HepG2 (cell line): ENCODE measurements around the gene DLX3. TPM values are rescaled to one million over a fixed set of nuclear protein-coding genes. Genes with fewer than 3 reads are reported as not detected.

ENCODE experiments used
- AKAP8 ChIP-seq: sonication (generic); formaldehyde crosslinking; IDR thresholded peaks from 2 replicates; pipeline ENCODE4 v1.5.1; 2020; ENCODE audit warnings: mild to moderate bottlenecking, missing genetic modification reagents
- GABPB1 ChIP-seq: IDR thresholded peaks from 2 replicates; pipeline ENCODE4 v1.6.1; 2016; ENCODE audit warnings: mild to moderate bottlenecking, missing genetic modification reagents, moderate library complexity, missing compliant biosample characterization
- HNRNPUL1 ChIP-seq: fragments of 200-400 bp; formaldehyde crosslinking; IDR thresholded peaks from 2 replicates; pipeline ENCODE4 v1.6.1; 2017; ENCODE audit warnings: low read depth, mild to moderate bottlenecking, low read length, moderate library complexity
- HOXA3 ChIP-seq: sonication (generic); formaldehyde crosslinking; IDR thresholded peaks from 2 replicates; pipeline ENCODE4 v1.5.0; 2020; ENCODE audit warnings: missing genetic modification reagents
- NR2F6 ChIP-seq, 2 experiments: IDR thresholded peaks; 2 replicates each; pipeline ENCODE4 v1.6.1; 2016; ENCODE audit warnings: antibody characterized with exemption in 1 of 2, mild to moderate bottlenecking in 1 of 2
- PHF5A ChIP-seq: IDR thresholded peaks from one replicate; pipeline ENCODE4 v1.6.1; 2018; ENCODE audit warnings: low read depth, missing genetic modification reagents; ENCODE audit not compliant: unreplicated experiment
- PRMT3 ChIP-seq: sonication (generic); formaldehyde crosslinking; IDR thresholded peaks from 2 replicates; pipeline ENCODE4 v1.8.1; 2022; ENCODE audit warnings: low read depth, mild to moderate bottlenecking, moderate library complexity, missing genetic modification reagents, borderline replicate concordance
- SETDB1 ChIP-seq: sonication (generic); formaldehyde crosslinking; IDR thresholded peaks from 2 replicates; pipeline ENCODE4 v1.5.1; 2020; ENCODE audit warnings: missing genetic modification reagents, mild to moderate bottlenecking, borderline replicate concordance
- STAG1 ChIP-seq: sonication (generic); formaldehyde crosslinking; IDR thresholded peaks from 2 replicates; pipeline ENCODE4 v1.4.0; 2020; ENCODE audit warnings: missing genetic modification reagents
- ZNF124 ChIP-seq: sonication (generic); formaldehyde crosslinking; IDR thresholded peaks from 2 replicates; pipeline ENCODE4 v1.4.0; 2020; ENCODE audit warnings: missing genetic modification reagents
- ZNF609 ChIP-seq: sonication (generic); formaldehyde crosslinking; IDR thresholded peaks from 2 replicates; pipeline ENCODE4 v1.4.0; 2020; ENCODE audit warnings: mild to moderate bottlenecking, missing genetic modification reagents, borderline replicate concordance
- ZNF784 ChIP-seq: sonication (generic); formaldehyde crosslinking; IDR thresholded peaks from 2 replicates; pipeline ENCODE4 v1.5.1; 2020; ENCODE audit warnings: missing genetic modification reagents, mild to moderate bottlenecking, borderline replicate concordance
- ZNF891 ChIP-seq: sonication (generic); formaldehyde crosslinking; IDR thresholded peaks from 2 replicates; pipeline ENCODE4 v1.5.0; 2020; ENCODE audit warnings: mild to moderate bottlenecking, missing genetic modification reagents
- ZSCAN21 ChIP-seq: sonication (generic); formaldehyde crosslinking; IDR thresholded peaks from 2 replicates; pipeline ENCODE4 v1.8.0; 2022; ENCODE audit warnings: mild to moderate bottlenecking, missing genetic modification reagents, moderate library complexity, borderline replicate concordance
- polyA plus RNA-seq, 8 experiments: library from polyadenylated mRNA; depleted of rRNA in 3 of 8; stranded (reverse) in 7 of 8; unstranded in 1 of 8; fragments of >200 nt; fragmentation: Illumina TruSeq in 4 of 8; extraction: Trizol in 4 of 8; gene quantifications; 2 replicates each; pipeline versions ENCODE4 v1.2.1 to v1.2.3, GENCODE V29; 2011 to 2016; ENCODE audit warnings: low read depth in 4 of 8, missing spikeins in 1 of 8, mixed read lengths in 1 of 8; ENCODE audit not compliant: insufficient read depth in 1 of 8
- total RNA-seq, 5 experiments: library from RNA; depleted of rRNA; stranded (reverse); fragments of >200 nt; fragmentation: Illumina TruSeq; extraction: Trizol; gene quantifications; 2 replicates each; pipeline ENCODE4 v1.2.3, GENCODE V29; 2016; ENCODE audit warnings: low read depth in 1 of 5
- TF ChIP-seq, protein P1 (sequence below): sonication (generic); formaldehyde crosslinking; IDR thresholded peaks from 2 replicates; pipeline ENCODE4 v1.9.0; 2021; ENCODE audit warnings: mild to moderate bottlenecking, missing genetic modification reagents
- TF ChIP-seq, protein P2 (sequence below): sonication (generic); formaldehyde crosslinking; IDR thresholded peaks from 2 replicates; pipeline ENCODE4 v1.4.0; 2020; ENCODE audit warnings: missing genetic modification reagents, borderline replicate concordance

DLX3 gene
- total and polyA plus RNA-seq, 2 of the 13 experiments (the other 11 are each of a cell fraction or from before 2014, with no cell fraction given) = 0.03 TPM; not detected in 1

- TF ChIP-seq ZNF609 (CRISPR knock-in tag) = no peak
- TF ChIP-seq ZSCAN21 (CRISPR knock-in tag) = no peak
- TF ChIP-seq HOXA3 (CRISPR knock-in tag) = no peak
- TF ChIP-seq, protein P1, sequence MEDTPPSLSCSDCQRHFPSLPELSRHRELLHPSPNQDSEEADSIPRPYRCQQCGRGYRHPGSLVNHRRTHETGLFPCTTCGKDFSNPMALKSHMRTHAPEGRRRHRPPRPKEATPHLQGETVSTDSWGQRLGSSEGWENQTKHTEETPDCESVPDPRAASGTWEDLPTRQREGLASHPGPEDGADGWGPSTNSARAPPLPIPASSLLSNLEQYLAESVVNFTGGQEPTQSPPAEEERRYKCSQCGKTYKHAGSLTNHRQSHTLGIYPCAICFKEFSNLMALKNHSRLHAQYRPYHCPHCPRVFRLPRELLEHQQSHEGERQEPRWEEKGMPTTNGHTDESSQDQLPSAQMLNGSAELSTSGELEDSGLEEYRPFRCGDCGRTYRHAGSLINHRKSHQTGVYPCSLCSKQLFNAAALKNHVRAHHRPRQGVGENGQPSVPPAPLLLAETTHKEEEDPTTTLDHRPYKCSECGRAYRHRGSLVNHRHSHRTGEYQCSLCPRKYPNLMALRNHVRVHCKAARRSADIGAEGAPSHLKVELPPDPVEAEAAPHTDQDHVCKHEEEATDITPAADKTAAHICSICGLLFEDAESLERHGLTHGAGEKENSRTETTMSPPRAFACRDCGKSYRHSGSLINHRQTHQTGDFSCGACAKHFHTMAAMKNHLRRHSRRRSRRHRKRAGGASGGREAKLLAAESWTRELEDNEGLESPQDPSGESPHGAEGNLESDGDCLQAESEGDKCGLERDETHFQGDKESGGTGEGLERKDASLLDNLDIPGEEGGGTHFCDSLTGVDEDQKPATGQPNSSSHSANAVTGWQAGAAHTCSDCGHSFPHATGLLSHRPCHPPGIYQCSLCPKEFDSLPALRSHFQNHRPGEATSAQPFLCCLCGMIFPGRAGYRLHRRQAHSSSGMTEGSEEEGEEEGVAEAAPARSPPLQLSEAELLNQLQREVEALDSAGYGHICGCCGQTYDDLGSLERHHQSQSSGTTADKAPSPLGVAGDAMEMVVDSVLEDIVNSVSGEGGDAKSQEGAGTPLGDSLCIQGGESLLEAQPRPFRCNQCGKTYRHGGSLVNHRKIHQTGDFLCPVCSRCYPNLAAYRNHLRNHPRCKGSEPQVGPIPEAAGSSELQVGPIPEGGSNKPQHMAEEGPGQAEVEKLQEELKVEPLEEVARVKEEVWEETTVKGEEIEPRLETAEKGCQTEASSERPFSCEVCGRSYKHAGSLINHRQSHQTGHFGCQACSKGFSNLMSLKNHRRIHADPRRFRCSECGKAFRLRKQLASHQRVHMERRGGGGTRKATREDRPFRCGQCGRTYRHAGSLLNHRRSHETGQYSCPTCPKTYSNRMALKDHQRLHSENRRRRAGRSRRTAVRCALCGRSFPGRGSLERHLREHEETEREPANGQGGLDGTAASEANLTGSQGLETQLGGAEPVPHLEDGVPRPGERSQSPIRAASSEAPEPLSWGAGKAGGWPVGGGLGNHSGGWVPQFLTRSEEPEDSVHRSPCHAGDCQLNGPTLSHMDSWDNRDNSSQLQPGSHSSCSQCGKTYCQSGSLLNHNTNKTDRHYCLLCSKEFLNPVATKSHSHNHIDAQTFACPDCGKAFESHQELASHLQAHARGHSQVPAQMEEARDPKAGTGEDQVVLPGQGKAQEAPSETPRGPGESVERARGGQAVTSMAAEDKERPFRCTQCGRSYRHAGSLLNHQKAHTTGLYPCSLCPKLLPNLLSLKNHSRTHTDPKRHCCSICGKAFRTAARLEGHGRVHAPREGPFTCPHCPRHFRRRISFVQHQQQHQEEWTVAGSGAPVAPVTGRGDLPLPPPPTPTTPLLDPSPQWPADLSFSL (CRISPR knock-in tag) = no peak
- TF ChIP-seq, protein P2, sequence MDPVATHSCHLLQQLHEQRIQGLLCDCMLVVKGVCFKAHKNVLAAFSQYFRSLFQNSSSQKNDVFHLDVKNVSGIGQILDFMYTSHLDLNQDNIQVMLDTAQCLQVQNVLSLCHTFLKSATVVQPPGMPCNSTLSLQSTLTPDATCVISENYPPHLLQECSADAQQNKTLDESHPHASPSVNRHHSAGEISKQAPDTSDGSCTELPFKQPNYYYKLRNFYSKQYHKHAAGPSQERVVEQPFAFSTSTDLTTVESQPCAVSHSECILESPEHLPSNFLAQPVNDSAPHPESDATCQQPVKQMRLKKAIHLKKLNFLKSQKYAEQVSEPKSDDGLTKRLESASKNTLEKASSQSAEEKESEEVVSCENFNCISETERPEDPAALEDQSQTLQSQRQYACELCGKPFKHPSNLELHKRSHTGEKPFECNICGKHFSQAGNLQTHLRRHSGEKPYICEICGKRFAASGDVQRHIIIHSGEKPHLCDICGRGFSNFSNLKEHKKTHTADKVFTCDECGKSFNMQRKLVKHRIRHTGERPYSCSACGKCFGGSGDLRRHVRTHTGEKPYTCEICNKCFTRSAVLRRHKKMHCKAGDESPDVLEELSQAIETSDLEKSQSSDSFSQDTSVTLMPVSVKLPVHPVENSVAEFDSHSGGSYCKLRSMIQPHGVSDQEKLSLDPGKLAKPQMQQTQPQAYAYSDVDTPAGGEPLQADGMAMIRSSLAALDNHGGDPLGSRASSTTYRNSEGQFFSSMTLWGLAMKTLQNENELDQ (CRISPR knock-in tag) = no peak
- TF ChIP-seq ZNF784 (CRISPR knock-in tag) = no peak
- TF ChIP-seq AKAP8 = no peak
- no peak for TF ChIP-seq ZNF124 (CRISPR knock-in tag)
- TF ChIP-seq SETDB1 (CRISPR knock-in tag) = no peak
- TF ChIP-seq STAG1 (CRISPR knock-in tag) = peak; percentile 80
- TF ChIP-seq ZNF891 (CRISPR knock-in tag) = no peak; the same call in 1 of the 2 replicates
- TF ChIP-seq PHF5A = no peak
- no peak for TF ChIP-seq HNRNPUL1
- no peak for TF ChIP-seq PRMT3 (CRISPR knock-in tag)
- TF ChIP-seq GABPB1 (CRISPR knock-in tag) = peak; percentile 27; the same call in 1 of the 2 replicates
- no peak for TF ChIP-seq NR2F6 (IDR thresholded peaks at IDR 0.05)
- 0 out of 2 replicates have a peak, but pooled peaks have one; percentile 17 for TF ChIP-seq NR2F6 (CRISPR knock-in tag; IDR thresholded peaks at IDR 0.05)
Observed at GRCh38 chr17:50026837-50027171, 31.8 kb upstream of the DLX3 start (continued).
